Caki2 (cell line): ENCODE results near the gene CTPS2. TPM values are rescaled to one million over a fixed set of nuclear protein-coding genes. Genes with fewer than 3 reads are reported as not detected.
"Not testable (repeated sequence)": the region's sequence is repeated elsewhere in the genome, so short reads cannot be mapped to it uniquely, and the experiment has no call there.

Experiments
- DNase-seq: peaks from one replicate; pipeline ENCODE4 v3.0.0-alpha.2; 2015; ENCODE audit warnings: low read depth
- in situ Hi-C: cut with HindIII; loops from 2 replicates; pipeline ENCODE4 v1.10.0; 2016; ENCODE audit warnings: low sequenced_read_pairs, low pct_unique_long_range_greater_than_20kb, mixed read lengths
- total RNA-seq: library from RNA; depleted of rRNA; stranded (reverse); fragments of >200 nt; shearing (Covaris generic); gene quantifications from 2 replicates; pipeline ENCODE4 v1.2.3, GENCODE V29; 2014; ENCODE audit warnings: low replicate concordance; rRNA removed

Gene CTPS2, protein sequence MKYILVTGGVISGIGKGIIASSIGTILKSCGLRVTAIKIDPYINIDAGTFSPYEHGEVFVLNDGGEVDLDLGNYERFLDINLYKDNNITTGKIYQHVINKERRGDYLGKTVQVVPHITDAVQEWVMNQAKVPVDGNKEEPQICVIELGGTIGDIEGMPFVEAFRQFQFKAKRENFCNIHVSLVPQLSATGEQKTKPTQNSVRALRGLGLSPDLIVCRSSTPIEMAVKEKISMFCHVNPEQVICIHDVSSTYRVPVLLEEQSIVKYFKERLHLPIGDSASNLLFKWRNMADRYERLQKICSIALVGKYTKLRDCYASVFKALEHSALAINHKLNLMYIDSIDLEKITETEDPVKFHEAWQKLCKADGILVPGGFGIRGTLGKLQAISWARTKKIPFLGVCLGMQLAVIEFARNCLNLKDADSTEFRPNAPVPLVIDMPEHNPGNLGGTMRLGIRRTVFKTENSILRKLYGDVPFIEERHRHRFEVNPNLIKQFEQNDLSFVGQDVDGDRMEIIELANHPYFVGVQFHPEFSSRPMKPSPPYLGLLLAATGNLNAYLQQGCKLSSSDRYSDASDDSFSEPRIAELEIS
- total RNA-seq: 20.0 and 40.9 TPM in 2 replicates

GRCh38 chrX:16712548-16713155 lies at the start of gene CTPS2:
Gene CTPS2, minus strand, starts transcription at chrX:16712669. Its CDS starts 9,767 bp downstream, at chrX:16702902.
- in situ Hi-C loops: no loop called here

DNA sequence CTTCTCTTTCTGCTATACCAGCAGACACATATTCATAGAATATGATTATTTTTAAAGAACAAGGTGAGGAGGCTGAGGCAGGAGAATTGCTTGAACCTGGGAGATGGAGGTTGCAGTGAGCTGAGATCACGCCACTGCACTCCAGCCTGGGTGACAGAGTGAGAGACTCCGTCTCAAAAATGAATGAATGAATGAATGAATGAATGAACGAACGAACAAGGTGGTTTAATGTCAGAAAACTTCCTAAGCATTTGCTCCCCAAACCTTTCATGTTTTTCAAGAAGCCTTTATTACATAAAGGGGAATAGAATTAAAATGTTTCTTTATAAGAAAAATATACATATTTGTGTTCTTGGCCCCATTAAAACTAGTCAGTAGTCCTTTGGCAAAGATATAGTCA lies 49.0 kb upstream of the CTPS2 start:
- in situ Hi-C loops, DNase-seq: not testable (repeated sequence)

More at GRCh38 chrX:16712548-16713155, at the start of gene CTPS2:
- DNase-seq: peak; percentile 66

DNA sequence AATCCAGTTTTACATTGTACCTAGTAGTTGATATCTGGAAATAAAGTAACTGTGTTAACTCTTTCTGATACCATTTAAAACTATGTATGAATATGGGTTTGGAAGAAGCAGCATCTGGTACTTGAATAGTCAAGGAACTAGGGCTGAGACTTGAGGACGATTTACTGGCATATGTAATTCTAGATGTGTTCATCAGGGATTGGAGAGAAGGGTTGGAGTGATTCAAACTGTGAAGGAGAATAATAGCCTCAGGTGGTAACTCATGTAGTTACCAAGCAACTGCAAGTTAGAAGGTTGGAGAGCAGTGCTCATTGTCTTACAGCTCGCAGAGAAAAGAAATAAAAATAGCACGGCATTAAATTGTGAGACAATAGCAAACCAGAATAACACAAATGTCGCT lies 44.3 kb upstream of the CTPS2 start:
- in situ Hi-C loops: no loop called here
- no peak for DNase-seq

- in situ Hi-C loops: no loop called here
- no peak for DNase-seq
Measured at GRCh38 chrX:16754019-16754418, 41.5 kb upstream of the CTPS2 start.

- in situ Hi-C loops: no loop called here
- no peak for DNase-seq
Measured at GRCh38 chrX:16750136-16750535, 37.7 kb upstream of the CTPS2 start.

- DNase-seq: no peak
- in situ Hi-C loops: no loop called here
Measured at GRCh38 chrX:16748425-16748824, 36.0 kb upstream of the CTPS2 start.

GRCh38 chrX:16745659-16746058 lies 33.2 kb upstream of the CTPS2 start:
- DNase-seq: no peak
- in situ Hi-C loops: no loop called here

DNA sequence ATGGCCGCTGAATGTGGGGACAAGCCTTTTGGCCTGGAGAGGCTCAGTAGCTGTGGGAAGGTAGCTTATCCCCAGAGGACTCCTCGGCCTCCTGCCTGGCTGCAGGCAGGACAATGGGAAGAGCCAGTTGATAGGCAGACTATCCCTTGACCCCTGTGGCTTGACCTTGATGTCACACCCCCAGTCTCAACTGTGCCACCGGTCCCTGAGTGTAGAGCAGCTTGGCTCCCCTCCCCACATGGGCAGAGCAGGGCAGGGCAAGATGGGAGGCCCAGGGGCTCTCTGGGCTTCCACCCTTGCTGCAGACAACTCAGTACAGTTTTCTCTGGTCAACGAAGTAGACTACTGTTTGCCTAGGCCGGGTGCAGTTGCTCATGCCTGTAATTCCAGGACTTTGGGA lies 32.6 kb upstream of the CTPS2 start:
- DNase-seq: no peak

DNA sequence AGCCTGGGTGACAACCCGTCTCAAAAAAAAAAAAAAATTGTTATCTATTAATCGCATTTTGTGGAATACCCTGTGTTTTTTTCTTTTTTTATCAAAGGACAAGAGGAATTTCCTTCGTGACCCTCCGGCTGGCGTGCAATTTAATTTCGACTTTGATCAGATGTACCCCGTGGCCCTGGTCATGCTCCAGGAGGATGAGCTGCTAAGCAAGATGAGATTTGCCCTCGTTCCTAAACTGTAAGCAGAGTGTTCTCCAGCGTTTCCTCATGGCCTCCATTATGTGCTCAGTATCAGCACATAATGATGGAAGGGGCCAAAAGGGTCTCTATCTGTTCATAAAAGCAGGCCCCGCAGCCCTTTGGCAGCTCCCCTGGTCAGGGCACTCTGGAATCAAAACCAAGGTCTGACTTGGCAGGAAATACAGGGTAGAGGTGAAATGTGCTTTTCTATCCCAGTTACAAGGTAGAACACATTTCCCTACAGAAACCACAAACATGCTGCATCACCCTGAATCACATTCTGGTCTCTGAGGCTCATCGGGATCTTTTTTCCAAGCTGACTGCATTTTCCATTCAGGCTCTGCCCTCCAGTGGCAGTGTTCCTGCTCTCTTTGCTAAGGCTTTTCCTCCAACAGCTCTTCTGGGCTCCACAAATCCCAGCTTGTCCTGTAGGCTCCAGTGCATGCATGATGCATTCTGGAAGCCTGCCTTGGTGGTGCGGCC lies 31.3 kb upstream of the CTPS2 start:
- in situ Hi-C loops: no loop called here
- peak; percentile 91 for DNase-seq

More for the DNA sequence above, 32.6 kb upstream of the CTPS2 start:
- in situ Hi-C loops: no loop called here

- in situ Hi-C loops: no loop called here
- no peak for DNase-seq
Measured at GRCh38 chrX:16739574-16739973, 27.1 kb upstream of the CTPS2 start.

- in situ Hi-C loops: no loop called here
- DNase-seq: no peak
Measured at GRCh38 chrX:16737024-16737423, 24.6 kb upstream of the CTPS2 start.

DNA sequence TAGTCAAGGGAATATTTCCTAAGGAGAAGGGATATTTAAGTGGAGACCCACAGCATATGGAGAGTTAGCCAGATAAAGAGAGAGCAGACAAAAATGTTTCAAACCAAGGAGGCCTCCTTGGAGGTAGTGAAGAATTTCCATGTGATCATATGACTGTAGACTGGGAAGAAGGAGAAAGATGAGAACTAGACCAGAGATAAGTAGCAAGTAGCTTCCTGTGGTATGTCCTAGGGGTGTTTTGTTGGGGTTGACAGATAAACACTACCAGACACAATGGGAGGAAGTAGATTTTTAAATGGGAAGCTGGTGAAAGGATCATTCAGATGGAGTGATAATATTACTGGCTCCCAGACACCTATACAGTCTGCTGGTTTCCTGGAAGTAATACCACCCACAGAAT lies 20.5 kb upstream of the CTPS2 start:
- in situ Hi-C loops: no loop called here
- no peak for DNase-seq

DNA sequence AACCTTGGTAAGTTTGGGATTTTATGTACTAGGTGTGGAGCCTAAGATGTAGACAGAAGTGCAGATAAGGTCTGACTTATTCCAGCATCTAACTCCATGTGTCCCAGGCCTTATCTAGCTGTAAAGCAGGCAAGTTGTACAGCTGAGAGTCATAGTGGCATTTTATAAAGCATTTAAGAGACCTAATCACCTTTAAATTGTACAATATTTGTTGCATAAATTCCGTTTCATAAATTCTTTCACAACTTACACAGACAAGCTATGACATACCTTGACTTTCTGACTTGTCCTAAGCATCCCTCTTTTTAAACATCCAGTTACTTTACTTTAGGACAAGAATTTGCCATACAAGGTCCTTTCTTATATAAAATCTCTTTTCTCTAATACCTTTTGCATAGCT lies 18.0 kb upstream of the CTPS2 start:
- DNase-seq: no peak
- in situ Hi-C loops: no loop called here

GRCh38 chrX:16727637-16728036 lies 15.2 kb upstream of the CTPS2 start:
- no peak for DNase-seq
- in situ Hi-C loops: no loop called here

- peak; percentile 56 for DNase-seq
- in situ Hi-C loops: not testable (repeated sequence)
Measured at GRCh38 chrX:16726347-16726988, 14.0 kb upstream of the CTPS2 start.

DNA sequence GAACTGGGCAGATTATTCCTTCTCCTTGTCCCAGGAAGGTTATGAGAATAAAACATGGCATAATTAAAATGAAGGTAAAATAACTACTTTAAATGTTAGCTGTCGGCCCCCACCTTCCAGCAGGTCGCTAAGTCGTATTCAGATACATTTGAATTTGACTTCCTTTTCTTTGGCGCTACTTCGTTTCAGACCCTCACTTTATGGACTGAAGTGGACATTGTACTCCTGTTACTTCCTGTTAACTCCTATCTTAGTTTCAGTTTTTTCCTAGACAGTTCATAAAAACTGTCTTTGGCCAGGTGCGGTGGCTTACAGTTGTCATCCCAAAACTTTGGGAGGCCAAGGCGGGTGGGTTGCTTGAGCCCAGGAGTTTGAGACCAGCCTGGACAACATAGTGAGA lies 12.6 kb upstream of the CTPS2 start:
- in situ Hi-C loops: no loop called here
- DNase-seq: no peak

GRCh38 chrX:16722481-16722880 lies 10.0 kb upstream of the CTPS2 start:
- in situ Hi-C loops: no loop called here
- peak; percentile 76 for DNase-seq

DNA sequence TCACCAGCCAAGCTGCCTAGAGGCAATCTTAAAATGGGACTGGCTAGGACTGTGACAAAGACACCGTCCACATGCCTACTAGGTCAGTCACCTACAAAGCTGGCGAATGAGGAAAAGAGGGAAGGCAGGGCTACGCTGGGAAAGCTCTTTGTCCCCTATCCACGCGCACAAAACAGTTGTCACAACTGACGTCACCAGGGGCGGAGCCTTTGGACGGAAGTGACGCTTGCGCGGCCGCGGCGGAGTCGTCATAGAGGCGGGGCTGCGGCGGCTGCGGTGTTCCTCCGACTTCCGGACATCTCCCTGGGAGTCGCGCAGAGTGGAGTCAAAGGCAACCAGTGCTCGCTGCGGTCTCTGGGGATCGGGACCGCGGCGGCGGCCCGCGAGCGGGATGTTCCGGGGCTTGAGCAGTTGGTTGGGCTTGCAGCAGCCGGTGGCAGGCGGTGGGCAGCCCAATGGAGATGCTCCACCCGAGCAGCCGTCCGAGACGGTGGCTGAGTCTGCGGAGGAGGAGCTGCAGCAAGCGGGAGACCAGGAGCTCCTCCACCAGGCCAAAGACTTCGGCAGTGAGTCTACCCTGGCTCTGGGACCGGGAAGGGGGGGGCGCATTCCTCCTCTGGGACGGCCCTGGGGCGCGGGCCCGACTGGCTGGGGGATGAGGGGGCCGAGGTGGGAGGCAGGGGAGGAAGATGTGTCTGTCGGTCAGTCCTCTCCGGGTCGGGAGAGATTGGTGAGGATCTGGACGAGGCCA lies 7.0 kb upstream of the CTPS2 start, which contains the start of gene SYAP1:
Gene SYAP1 (plus strand): TSS at position 279 of the 751 bp plus-strand sequence. CDS start 113 bp downstream, at position 392.
- in situ Hi-C loops: no loop called here
- DNase-seq: peak; percentile 96
